BLaER1 (cell line): ENCODE measurements around the gene DSG2.
"Not testable (repeated sequence)": the region's sequence is repeated elsewhere in the genome, so short reads cannot be mapped to it uniquely, and the experiment has no call there.

ENCODE experiments used
- H3K27ac ChIP-seq: shearing (Covaris generic); formaldehyde crosslinking; 2 replicates; pipeline ENCODE4 v1.8.1; 2022
- H3K27me3 ChIP-seq: shearing (Covaris generic); formaldehyde crosslinking; 2 replicates; pipeline ENCODE4 v1.8.1; 2022
- H3K36me3 ChIP-seq: shearing (Covaris generic); formaldehyde crosslinking; 2 replicates; pipeline ENCODE4 v1.8.1; 2022
- H3K4me1 ChIP-seq: shearing (Covaris generic); formaldehyde crosslinking; 2 replicates; pipeline ENCODE4 v1.8.1; 2022
- H3K4me2 ChIP-seq: shearing (Covaris generic); formaldehyde crosslinking; 2 replicates; pipeline ENCODE4 v1.8.1; 2022
- H3K4me3 ChIP-seq: shearing (Covaris generic); formaldehyde crosslinking; 2 replicates; pipeline ENCODE4 v1.8.1; 2022
- H3K9ac ChIP-seq: shearing (Covaris generic); formaldehyde crosslinking; 2 replicates; pipeline ENCODE4 v1.8.1; 2022
- H3K9me3 ChIP-seq: shearing (Covaris generic); formaldehyde crosslinking; 2 replicates; pipeline ENCODE4 v1.8.1; 2022
- H4K20me1 ChIP-seq: shearing (Covaris generic); formaldehyde crosslinking; 2 replicates; pipeline ENCODE4 v1.8.1; 2022
- Cebpa-rat ChIP-seq: shearing (Covaris generic); IDR thresholded peaks from 2 replicates; pipeline ENCODE4 v1.8.1; 2022

The DSG2 gene

DNA sequence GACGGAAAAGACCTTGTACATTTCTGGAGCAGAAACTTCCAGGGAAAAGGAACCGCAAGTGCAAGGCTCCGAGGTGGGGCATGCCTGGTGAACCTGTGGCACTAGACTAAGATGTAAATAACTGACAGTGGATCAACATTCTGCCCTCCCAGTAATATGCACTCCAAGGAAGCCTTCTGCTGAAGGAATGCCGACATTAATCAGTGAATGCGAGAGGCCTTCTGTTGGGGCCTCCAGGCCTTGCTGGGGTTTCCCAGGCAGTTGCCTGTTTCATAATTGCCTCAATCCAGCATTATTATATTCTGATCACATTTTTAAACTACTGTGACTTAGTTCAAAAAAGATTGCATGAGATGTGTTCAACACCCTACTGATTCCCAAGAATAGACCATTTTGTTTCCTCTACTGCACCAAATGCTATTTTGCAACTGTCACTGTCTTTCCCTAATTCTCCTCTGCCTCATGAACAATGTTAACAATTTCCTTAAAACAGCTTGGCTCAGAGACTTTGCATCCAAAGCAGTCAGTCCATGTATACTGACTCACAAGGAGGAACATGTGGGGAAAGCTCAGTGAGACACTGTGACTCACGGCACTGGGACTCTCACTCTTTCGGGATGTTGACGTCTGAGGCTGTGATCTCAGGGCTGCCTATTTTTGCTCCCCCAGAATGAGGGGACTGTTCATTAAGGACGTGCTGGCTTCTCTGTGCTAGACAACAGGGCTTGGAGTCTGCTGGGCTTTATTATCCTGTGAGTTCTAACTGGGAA lies 10.5 kb upstream of the DSG2 start:
- Histone ChIP-seq H3K27me3 (no peaks in the 10 kb centered on the region), H3K27ac (no peak overlapping the region), H3K4me3 (no peak overlapping the region), H3K36me3 (no peaks in the 10 kb centered on the region), H3K4me2 (no peak overlapping the region), H3K9me3 (no peaks in the 10 kb centered on the region), H4K20me1 (no peaks in the 10 kb centered on the region), H3K9ac (no peak overlapping the region), H3K4me1 (no peaks in the 10 kb centered on the region)
- no peak for TF ChIP-seq Cebpa-rat

DNA sequence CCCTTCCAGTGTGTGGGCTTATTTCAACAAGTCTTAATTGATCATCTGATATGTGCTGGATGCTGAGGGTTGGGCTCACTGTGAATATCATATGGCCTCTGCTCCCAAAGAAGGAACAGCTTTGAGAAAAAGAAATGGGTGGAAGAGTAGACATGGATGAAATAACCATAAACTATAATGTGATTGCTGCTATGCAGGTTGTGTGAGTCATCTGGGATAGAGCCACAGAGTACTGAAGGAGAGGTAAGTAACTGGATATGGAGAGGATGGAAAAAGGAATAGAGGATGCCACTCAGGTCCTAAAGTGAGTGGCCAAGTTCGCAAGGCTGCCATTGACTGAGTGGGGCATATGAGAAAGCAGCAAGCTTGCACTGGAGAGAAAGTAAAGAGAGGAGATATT lies 8.7 kb upstream of the DSG2 start:
- H3K27me3 ChIP-seq, result no peaks in the 10 kb centered on the region
- no peaks in the 10 kb centered on the region for H3K4me1 ChIP-seq
- H3K9ac ChIP-seq, result no peak overlapping the region

DNA sequence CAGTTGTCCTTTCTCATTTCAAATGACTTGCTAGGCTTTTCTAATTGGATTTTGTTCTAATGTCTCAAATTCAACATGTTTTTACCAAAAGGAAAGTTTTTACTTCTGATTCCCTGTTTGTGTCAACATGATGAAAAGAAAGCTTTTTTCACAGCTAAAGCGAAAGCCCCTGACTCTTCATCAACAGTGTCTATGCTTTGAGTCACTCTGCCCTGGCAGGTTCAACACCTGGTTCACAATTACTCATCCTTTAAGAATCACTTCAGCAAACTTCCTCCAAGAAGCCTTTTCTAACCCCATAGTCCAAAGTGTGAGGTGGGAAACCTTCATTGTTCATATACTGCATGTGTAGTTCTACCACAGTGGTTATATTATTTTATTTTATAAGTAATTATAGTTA lies 7.6 kb upstream of the DSG2 start:
- Histone ChIP-seq H3K27me3 (no peaks in the 10 kb centered on the region), H3K4me2 (no peak overlapping the region), H3K4me3 (no peak overlapping the region), H4K20me1 (no peaks in the 10 kb centered on the region), H3K4me1 (no peaks in the 10 kb centered on the region), H3K9ac (no peak overlapping the region), H3K9me3 (no peaks in the 10 kb centered on the region), H3K27ac (no peak overlapping the region), H3K36me3 (no peaks in the 10 kb centered on the region)
- TF ChIP-seq Cebpa-rat, result no peak

More for the DNA sequence above, 8.7 kb upstream of the DSG2 start:
- Histone ChIP-seq H3K4me2 (no peak overlapping the region), H3K27ac (no peak overlapping the region), H3K9me3 (no peaks in the 10 kb centered on the region), H3K4me3 (no peak overlapping the region), H4K20me1 (no peaks in the 10 kb centered on the region), H3K36me3 (no peaks in the 10 kb centered on the region)
- no peak for TF ChIP-seq Cebpa-rat

DNA sequence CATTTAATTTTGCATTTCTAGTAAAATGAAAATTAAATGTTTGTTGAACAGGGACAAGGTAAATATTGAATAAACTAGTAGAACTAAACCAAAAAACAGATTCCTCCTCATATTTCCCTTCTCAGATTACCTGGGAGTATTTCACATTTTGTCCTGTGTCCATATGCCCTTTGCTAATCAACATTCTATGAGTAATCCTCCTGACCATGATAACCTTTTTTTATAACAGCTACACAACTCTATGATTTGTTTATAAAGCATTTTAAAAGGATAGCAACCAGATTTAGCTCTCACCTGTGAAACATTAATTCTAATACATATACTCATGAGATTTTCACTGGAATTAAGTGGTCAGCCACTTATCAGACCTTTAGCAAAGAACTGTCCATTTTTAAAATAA lies 7.1 kb upstream of the DSG2 start:
- H3K27ac ChIP-seq, result no peak overlapping the region
- no peak overlapping the region for H3K4me2 ChIP-seq
- TF ChIP-seq Cebpa-rat, result no peak
- no peaks in the 10 kb centered on the region for H3K36me3 ChIP-seq
- no peak overlapping the region for H3K9ac ChIP-seq
- H3K4me1 ChIP-seq, result no peaks in the 10 kb centered on the region
- no peaks in the 10 kb centered on the region for H3K27me3 ChIP-seq
- no peak overlapping the region for H3K4me3 ChIP-seq
- H3K9me3 ChIP-seq, result no peaks in the 10 kb centered on the region
- no peaks in the 10 kb centered on the region for H4K20me1 ChIP-seq

DNA sequence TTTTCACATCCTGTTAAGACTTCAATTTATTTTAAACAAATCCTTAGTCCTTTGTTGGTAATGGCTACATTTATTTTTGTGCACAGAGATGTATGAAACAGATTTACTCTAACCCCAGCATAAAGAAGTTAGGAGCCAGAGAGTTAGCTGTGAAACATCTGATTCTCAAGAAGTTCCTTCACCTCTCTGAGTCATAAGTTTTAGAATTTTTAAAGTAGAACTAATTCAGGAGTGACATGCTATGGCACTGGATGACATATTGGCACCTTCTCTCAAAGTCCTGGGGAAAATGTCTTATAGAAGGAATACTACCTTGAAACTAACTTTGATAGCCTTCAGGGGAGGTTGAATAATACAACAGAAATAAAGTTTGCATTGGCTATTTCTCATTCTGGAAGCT lies 6.4 kb upstream of the DSG2 start:
- no peaks in the 10 kb centered on the region for H3K9me3 ChIP-seq

DNA sequence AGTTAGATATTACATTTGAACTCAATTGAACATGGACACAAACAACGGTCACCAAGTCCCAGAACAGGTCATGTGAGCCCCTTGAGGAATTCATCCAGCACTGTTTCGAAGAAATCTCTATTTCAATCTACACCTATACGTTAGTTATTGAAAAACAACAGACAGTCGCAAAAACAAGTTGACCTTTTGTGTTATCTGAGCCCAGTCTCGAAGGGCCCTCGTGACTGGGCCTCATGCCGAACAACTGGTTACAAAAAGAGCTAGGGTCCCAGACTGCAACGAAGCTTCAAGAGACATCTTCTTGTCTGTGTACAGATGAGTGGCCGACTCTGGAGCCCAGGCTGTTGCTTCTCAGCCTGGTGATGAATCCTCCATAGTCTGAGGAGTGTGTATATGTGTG lies 5.3 kb upstream of the DSG2 start:
- Histone ChIP-seq H3K36me3 (no peaks in the 10 kb centered on the region), H3K27me3 (peaks cover 8% of the 10 kb centered on the region), H3K4me1 (no peaks in the 10 kb centered on the region), H3K27ac (no peak overlapping the region), H4K20me1 (no peaks in the 10 kb centered on the region), H3K9me3 (peaks cover 4% of the 10 kb centered on the region; the same call in 1 of the 2 replicates), H3K4me3 (no peak overlapping the region), H3K4me2 (no peak overlapping the region), H3K9ac (no peak overlapping the region)
- TF ChIP-seq Cebpa-rat, result no peak

More for the DNA sequence above, 6.4 kb upstream of the DSG2 start:
- no peaks in the 10 kb centered on the region for H4K20me1 ChIP-seq
- no peak for TF ChIP-seq Cebpa-rat
- no peaks in the 10 kb centered on the region for H3K4me1 ChIP-seq
- no peaks in the 10 kb centered on the region for H3K27me3 ChIP-seq
- no peak overlapping the region for H3K27ac ChIP-seq
- no peak overlapping the region for H3K4me3 ChIP-seq
- no peak overlapping the region for H3K4me2 ChIP-seq
- H3K9ac ChIP-seq, result no peak overlapping the region
- H3K36me3 ChIP-seq, result no peaks in the 10 kb centered on the region

DNA sequence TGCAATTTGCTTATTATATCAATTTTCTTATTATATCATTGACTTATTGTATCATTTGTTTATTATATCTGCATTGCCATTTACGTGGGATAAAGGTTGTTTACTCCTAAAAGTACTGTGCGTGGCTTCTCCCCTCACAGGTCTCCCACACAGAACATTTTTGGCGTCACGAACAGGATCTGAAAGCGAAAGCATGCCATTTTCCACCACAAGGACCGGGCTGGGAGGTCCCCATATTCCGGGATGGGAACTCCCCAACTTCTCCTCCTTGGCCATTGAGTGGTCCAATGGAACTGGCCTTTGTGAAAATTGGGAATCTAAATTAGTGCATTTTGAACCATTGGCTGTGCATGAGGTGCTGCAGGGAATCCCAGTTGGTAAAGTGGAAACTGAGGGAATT lies 4.8 kb upstream of the DSG2 start:
- Histone ChIP-seq H3K4me2 (no peak overlapping the region), H3K9me3 (peaks cover 8% of the 10 kb centered on the region; the same call in 1 of the 2 replicates), H3K27ac (no peak overlapping the region), H3K4me3 (no peak overlapping the region), H3K9ac (no peak overlapping the region), H3K27me3 (peaks cover 12% of the 10 kb centered on the region), H4K20me1 (no peaks in the 10 kb centered on the region), H3K4me1 (no peaks in the 10 kb centered on the region), H3K36me3 (no peaks in the 10 kb centered on the region)
- TF ChIP-seq Cebpa-rat, result no peak

DNA sequence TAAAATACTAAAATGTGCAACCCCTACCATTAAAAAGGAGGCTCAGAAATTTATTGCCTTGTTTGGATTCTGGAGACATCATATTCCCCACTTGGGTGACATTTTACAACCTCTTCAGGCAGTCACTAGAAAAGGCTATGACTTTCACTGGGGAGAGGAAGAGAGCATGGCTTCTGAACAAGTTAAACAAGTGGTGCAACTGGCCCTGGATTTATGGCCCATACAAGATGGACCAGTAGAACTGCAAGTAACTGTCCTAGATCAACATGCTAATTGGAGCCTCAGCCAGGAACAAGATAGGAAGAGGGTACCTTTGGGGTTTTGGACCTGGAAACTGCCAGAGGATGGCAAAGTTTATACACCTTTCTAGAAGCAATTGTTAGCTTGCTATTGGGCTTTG lies 4.0 kb upstream of the DSG2 start:
- no peaks in the 10 kb centered on the region for H3K36me3 ChIP-seq
- H4K20me1 ChIP-seq, result no peaks in the 10 kb centered on the region
- H3K4me2 ChIP-seq, result no peak overlapping the region
- no peak overlapping the region for H3K27ac ChIP-seq
- H3K9ac ChIP-seq, result no peak overlapping the region
- H3K9me3 ChIP-seq, result peaks cover 12% of the 10 kb centered on the region; the same call in 1 of the 2 replicates
- H3K27me3 ChIP-seq, result peaks cover 16% of the 10 kb centered on the region
- H3K4me3 ChIP-seq, result no peak overlapping the region
- no peak for TF ChIP-seq Cebpa-rat
- H3K4me1 ChIP-seq, result 0 out of 2 replicates have a peak, but pooled peaks cover under 1% of the 10 kb centered on the region

DNA sequence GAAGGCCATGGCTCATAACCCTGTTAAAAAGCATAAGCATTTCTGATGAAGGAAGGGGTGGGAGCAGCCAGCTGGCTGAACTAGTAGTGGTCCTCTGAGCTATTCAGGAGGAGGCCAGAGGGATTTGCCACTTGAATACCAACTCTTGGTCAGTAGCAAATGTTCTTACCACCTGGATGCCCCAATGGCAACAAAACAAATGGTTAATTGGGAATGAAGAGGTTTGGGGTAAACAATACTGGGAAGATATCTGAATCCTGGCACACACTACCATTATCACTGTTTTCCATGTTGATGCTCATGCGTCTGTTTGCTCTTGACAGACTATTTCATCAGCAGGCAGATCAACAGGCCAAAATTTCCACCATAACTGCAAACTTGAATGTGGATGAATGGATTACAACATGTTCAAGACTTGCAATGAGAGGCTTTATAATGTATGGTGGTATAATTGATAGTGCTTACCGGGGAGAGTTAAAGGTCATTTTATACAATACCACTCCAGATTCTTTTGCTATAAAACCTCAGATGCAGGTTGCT lies 3.2 kb upstream of the DSG2 start:
- not testable (repeated sequence) for H3K4me1 ChIP-seq, H3K9ac ChIP-seq, H3K4me3 ChIP-seq, H4K20me1 ChIP-seq, H3K4me2 ChIP-seq, H3K27ac ChIP-seq, H3K36me3 ChIP-seq
- Histone ChIP-seq H3K9me3 (peaks cover 12% of the 10 kb centered on the region; the same call in 1 of the 2 replicates), H3K27me3 (peaks cover 16% of the 10 kb centered on the region)

DNA sequence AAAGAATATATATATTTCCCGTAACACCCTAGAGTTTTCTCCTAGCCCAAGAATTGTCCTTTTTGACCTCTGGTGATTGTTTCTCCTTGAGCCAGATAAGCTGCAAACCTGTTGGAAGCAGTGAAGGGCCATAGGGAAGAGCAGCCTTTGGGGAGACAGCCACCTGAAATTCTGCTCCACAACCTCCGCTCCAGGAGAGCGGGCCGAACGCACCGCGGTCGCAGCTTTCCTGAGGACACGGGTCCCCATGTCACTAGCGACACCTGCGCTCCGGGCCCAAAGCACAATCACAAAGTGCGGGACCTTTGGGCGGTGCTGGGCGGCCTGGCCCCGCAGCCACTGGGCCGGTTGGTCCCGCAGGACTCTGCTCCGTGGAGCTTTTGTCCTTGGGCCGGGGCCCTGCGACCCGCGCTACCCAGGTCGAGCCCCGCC lies 557 bp upstream of the DSG2 start:
- peak overlapping the region; percentile 73 for H3K4me3 ChIP-seq
- H3K4me2 ChIP-seq, result peak overlapping the region; percentile 75

More for the DNA sequence above, 557 bp upstream of the DSG2 start:
- TF ChIP-seq Cebpa-rat, result no peak
- no peak overlapping the region for H3K27ac ChIP-seq
- H3K4me1 ChIP-seq, result peaks cover 12% of the 10 kb centered on the region; the same call in 1 of the 2 replicates
- peaks cover 16% of the 10 kb centered on the region for H3K27me3 ChIP-seq
- H3K36me3 ChIP-seq, result no peaks in the 10 kb centered on the region
- H4K20me1 ChIP-seq, result no peaks in the 10 kb centered on the region
- H3K9ac ChIP-seq, result peak overlapping the region; percentile 74; the same call in 1 of the 2 replicates
- H3K9me3 ChIP-seq, result peaks cover 12% of the 10 kb centered on the region; the same call in 1 of the 2 replicates
